ENCODE results near the gene STX16. TPM values are rescaled to one million over a fixed set of nuclear protein-coding genes. Genes with fewer than 3 reads are reported as not detected.

The STX16 gene
- total RNA-seq, 1 donor from 2014 or later, result 24.7 TPM

DNA sequence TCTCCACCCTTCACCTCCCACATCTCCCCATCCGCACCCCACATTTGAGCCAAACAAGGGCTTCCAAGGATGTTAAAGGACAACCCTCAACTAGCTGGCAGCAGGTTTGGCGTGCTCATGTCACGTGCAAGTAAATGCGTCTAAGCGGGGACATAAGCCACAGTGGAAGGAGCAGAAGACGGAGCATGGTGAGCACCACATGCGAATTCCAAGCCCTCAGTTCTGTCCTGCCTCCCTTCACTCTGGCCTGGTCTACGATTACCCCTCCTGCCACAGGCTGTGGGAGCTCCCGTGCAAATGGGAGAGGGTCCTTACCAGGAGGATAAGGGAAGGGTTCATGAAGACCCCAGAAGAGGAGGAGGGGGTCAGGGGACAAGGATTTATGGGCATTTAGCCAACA is 44.9 kb upstream of the STX16 start:
- Histone ChIP-seq H3K36me3 (no peaks in the 10 kb centered on the region), H3K4me1 (peaks cover 0 to 3% of the 10 kb centered on the region in 2 donors)

DNA sequence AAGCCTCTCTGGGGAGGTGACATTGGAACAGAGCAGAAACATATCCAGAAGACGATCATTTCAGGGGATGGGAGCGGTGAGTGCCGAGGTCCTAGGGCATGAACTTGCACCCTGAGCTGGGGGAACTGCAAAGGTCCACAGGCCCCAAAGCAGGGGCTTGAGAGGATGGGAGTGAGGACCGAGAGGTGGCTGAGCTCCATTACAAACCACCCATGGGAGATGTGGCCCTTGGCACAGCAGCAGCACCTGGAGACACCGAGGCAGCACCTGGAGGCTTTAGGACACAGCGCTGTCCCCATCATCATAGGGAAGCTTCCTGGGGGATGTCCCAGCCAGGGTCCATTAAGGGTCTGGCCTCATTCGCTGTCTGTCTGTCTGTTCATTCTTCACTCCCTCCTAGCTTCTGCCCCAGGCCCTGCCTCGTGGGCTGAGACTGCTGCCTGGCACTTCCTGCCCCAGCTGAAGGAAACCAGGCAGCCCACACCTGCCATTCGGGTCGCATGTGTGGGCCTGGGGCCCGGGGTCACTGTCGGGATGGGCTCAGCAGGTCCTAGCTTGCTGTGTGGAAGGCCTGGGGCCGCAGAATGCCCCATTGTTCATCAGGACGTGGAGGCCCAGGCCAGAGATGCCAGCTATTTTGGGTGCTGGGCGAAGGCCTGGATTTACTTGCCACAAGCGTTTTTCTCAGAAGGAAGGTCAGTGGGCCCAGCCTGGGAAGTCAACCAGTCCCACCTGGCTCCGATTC is 42.8 kb upstream of the STX16 start:
- H3K36me3 ChIP-seq, result no peaks in the 10 kb centered on the region
- no peak for TF ChIP-seq CTCF (IDR thresholded peaks at IDR 0.05)
- no peaks in the 10 kb centered on the region for H3K9me3 ChIP-seq
- intact Hi-C loops (cut with DNase I), result no loop called here
- peaks cover 6 to 15% of the 10 kb centered on the region in 2 donors for H3K4me1 ChIP-seq
- DNase-seq (ENCODE audit: low spot score in 2 of 2), result no peak
- no peaks in the 10 kb centered on the region for H3K27me3 ChIP-seq
- no peak overlapping the region for H3K4me3 ChIP-seq
- no peak overlapping the region for H3K27ac ChIP-seq

More for the DNA sequence above, 44.9 kb upstream of the STX16 start:
- Histone ChIP-seq H3K27ac (no peak overlapping the region), H3K9me3 (no peaks in the 10 kb centered on the region), H3K27me3 (no peaks in the 10 kb centered on the region), H3K4me3 (no peak overlapping the region)
- TF ChIP-seq CTCF (IDR thresholded peaks at IDR 0.05), result no peak
- no peak for DNase-seq (ENCODE audit: low spot score in 2 of 2)
- intact Hi-C loops (cut with DNase I), result no loop called here

GRCh38 chr20:58609026-58609425 is 42.1 kb upstream of the STX16 start:
- DNase-seq (ENCODE audit: low spot score in 2 of 2), result no peak
- Histone ChIP-seq H3K4me3 (no peak overlapping the region), H3K9me3 (no peaks in the 10 kb centered on the region), H3K27ac (no peak overlapping the region), H3K4me1 (peaks cover 6 to 19% of the 10 kb centered on the region in 2 donors), H3K27me3 (no peaks in the 10 kb centered on the region), H3K36me3 (no peaks in the 10 kb centered on the region)
- intact Hi-C loops (cut with DNase I), result no loop called here
- TF ChIP-seq CTCF (IDR thresholded peaks at IDR 0.05), result no peak

DNA sequence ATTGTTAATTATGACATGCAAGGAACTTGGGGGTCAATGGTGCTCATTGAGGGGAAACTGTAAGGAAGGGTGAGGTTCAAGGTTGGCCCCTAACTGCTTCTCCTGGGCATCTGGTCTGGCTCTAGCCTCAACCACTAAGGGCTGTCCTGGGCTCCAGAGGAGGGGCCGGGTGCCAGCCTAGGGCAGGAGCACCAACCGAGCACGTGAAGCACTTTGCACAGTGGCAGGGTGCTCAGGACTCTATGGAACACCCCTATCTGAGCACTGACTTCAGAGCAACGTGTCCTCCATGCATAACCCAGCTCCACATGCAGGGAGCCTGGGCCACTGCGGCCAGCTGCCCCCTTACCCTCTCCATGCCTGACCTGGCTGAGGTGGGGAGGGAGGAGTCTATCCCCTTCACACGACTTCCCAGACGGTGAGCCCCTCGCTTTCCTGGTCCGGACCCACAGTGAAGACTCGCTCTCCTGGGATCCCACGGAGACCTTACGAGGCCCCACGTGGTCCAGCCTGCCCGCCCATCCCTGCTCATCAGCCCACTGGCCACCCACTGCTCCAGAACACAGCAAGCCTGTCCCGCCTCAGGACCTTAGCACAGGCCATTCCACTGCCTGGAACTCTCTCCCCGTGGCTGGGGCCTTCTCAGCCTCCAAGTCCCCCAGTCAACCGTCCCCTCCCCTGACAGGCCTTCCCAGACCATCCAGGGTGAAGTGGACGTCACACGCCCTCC is 40.8 kb upstream of the STX16 start:
- H3K9me3 ChIP-seq, result no peaks in the 10 kb centered on the region
- DNase-seq (ENCODE audit: low spot score in 2 of 2), result no peak

GRCh38 chr20:58610811-58611210 is 40.3 kb upstream of the STX16 start:
- H3K27me3 ChIP-seq, result no peaks in the 10 kb centered on the region
- TF ChIP-seq CTCF (IDR thresholded peaks at IDR 0.05), result no peak
- DNase-seq (ENCODE audit: low spot score in 2 of 2), result no peak
- H3K9me3 ChIP-seq, result no peaks in the 10 kb centered on the region
- H3K27ac ChIP-seq, result peak overlapping the region in 1 of 2 donors; percentile 87
- intact Hi-C loops (cut with DNase I), result loop anchor here (2.0 to 5.0 kb wide), 2 partner anchors 40 to 99 kb away; partner anchors contain the start of gene STX16
- no peaks in the 10 kb centered on the region for H3K36me3 ChIP-seq
- peaks cover 6 to 19% of the 10 kb centered on the region in 2 donors for H3K4me1 ChIP-seq
- H3K4me3 ChIP-seq, result no peak overlapping the region

More for the DNA sequence above, 40.8 kb upstream of the STX16 start:
- TF ChIP-seq CTCF (IDR thresholded peaks at IDR 0.05), result no peak
- Histone ChIP-seq H3K36me3 (no peaks in the 10 kb centered on the region), H3K4me1 (peaks cover 6 to 19% of the 10 kb centered on the region in 2 donors), H3K4me3 (no peak overlapping the region), H3K27ac (no peak overlapping the region), H3K27me3 (no peaks in the 10 kb centered on the region)
- intact Hi-C loops (cut with DNase I), result loop anchor here (2.0 to 5.0 kb wide), 2 partner anchors 41 to 98 kb away; partner anchors contain the start of gene STX16
